ENCODE results near the gene ALPI.

Gene ALPI

DNA sequence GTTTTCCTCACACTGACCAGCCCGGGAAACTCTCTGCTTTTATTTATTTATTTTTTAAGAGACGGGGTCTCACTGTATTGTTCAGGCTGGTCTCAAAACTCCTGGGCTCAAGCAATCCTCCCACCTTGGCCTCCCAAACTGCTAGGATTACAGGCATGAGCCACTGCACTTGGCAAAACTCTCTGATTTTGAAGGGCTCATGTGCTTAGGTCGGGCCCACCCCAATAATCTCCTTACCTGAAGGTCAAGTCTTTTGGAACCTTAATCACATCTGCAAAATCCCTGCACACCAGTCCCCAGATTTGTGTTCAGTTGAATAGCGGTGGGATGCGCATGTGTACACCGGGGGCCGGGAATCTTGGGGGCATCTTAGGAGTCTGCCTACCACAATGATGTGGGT lies 39.3 kb downstream of the ALPI start:
- TF ChIP-seq, protein P1, sequence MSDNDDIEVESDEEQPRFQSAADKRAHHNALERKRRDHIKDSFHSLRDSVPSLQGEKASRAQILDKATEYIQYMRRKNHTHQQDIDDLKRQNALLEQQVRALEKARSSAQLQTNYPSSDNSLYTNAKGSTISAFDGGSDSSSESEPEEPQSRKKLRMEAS (IDR thresholded peaks at IDR 0.05; ENCODE audit: low read depth, low read length) = no peak
- TF ChIP-seq POLR2A (IDR thresholded peaks at IDR 0.05; ENCODE audit: extremely low read depth, insufficient read length) (no peak), MYC (IDR thresholded peaks at IDR 0.05; ENCODE audit: low read depth, low read length) (no peak)
- TF ChIP-seq, protein P2, sequence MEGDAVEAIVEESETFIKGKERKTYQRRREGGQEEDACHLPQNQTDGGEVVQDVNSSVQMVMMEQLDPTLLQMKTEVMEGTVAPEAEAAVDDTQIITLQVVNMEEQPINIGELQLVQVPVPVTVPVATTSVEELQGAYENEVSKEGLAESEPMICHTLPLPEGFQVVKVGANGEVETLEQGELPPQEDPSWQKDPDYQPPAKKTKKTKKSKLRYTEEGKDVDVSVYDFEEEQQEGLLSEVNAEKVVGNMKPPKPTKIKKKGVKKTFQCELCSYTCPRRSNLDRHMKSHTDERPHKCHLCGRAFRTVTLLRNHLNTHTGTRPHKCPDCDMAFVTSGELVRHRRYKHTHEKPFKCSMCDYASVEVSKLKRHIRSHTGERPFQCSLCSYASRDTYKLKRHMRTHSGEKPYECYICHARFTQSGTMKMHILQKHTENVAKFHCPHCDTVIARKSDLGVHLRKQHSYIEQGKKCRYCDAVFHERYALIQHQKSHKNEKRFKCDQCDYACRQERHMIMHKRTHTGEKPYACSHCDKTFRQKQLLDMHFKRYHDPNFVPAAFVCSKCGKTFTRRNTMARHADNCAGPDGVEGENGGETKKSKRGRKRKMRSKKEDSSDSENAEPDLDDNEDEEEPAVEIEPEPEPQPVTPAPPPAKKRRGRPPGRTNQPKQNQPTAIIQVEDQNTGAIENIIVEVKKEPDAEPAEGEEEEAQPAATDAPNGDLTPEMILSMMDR (IDR thresholded peaks at IDR 0.05; ENCODE audit: low read depth, low read length) = no peak
- no peak for DNase-seq (ENCODE audit: low read depth)
- H3K4me3 ChIP-seq (ENCODE audit: low read depth, low read length) = no peak overlapping the region

GRCh38 chr2:232496501-232497270 lies 40.7 kb downstream of the ALPI start:
- TF ChIP-seq POLR2A (IDR thresholded peaks at IDR 0.05; ENCODE audit: extremely low read depth, insufficient read length) = no peak
- TF ChIP-seq, protein P2 (IDR thresholded peaks at IDR 0.05; ENCODE audit: low read depth, low read length) = no peak
- TF ChIP-seq MYC (IDR thresholded peaks at IDR 0.05; ENCODE audit: low read depth, low read length) = no peak
- TF ChIP-seq, protein P1 (IDR thresholded peaks at IDR 0.05; ENCODE audit: low read depth, low read length) = no peak
- no peak overlapping the region for H3K4me3 ChIP-seq (ENCODE audit: low read depth, low read length)
- no peak for DNase-seq (ENCODE audit: low read depth)

DNA sequence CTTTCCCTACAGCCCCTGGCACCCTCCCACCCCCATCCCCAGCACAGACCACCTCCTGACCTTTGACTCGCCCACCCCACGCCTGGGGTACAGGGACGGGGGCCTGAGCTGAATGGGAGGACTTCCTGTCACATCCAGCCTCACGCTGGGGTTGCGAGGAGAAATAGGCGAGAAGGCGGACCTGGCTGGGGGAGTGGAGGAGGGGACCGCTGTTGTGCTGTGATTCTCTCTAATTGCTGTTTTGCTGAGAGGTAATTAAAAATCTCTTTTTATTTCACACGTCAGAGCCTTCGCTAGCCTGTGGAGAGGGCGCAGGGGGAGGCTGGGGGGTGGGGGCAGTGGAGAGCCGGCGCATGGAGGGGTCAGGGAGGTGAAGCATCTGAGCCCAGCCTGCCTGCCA lies 41.4 kb downstream of the ALPI start:
- TF ChIP-seq, protein P1 (IDR thresholded peaks at IDR 0.05; ENCODE audit: low read depth, low read length) = no peak
- TF ChIP-seq MYC (IDR thresholded peaks at IDR 0.05; ENCODE audit: low read depth, low read length) (no peak), POLR2A (IDR thresholded peaks at IDR 0.05; ENCODE audit: extremely low read depth, insufficient read length) (no peak)
- TF ChIP-seq, protein P2 (IDR thresholded peaks at IDR 0.05; ENCODE audit: low read depth, low read length) = no peak
- DNase-seq (ENCODE audit: low read depth) = no peak
- no peak overlapping the region for H3K4me3 ChIP-seq (ENCODE audit: low read depth, low read length)

- TF ChIP-seq MYC (IDR thresholded peaks at IDR 0.05; ENCODE audit: low read depth, low read length) (no peak), POLR2A (IDR thresholded peaks at IDR 0.05; ENCODE audit: extremely low read depth, insufficient read length) (no peak)
- TF ChIP-seq, protein P1 (IDR thresholded peaks at IDR 0.05; ENCODE audit: low read depth, low read length) = no peak
- TF ChIP-seq, protein P2 (IDR thresholded peaks at IDR 0.05; ENCODE audit: low read depth, low read length) = no peak
- DNase-seq (ENCODE audit: low read depth) = no peak
- H3K4me3 ChIP-seq (ENCODE audit: low read depth, low read length) = no peak overlapping the region
Observed at GRCh38 chr2:232498452-232498851, 42.5 kb downstream of the ALPI start.

GRCh38 chr2:232501331-232501771 lies 45.4 kb downstream of the ALPI start:
- H3K4me3 ChIP-seq (ENCODE audit: low read depth, low read length) = no peak overlapping the region
- TF ChIP-seq POLR2A (IDR thresholded peaks at IDR 0.05; ENCODE audit: extremely low read depth, insufficient read length) (no peak), MYC (IDR thresholded peaks at IDR 0.05; ENCODE audit: low read depth, low read length) (no peak)
- TF ChIP-seq, protein P1 (IDR thresholded peaks at IDR 0.05; ENCODE audit: low read depth, low read length) = no peak
- TF ChIP-seq, protein P2 (IDR thresholded peaks at IDR 0.05; ENCODE audit: low read depth, low read length) = no peak

More at GRCh38 chr2:232501331-232501771, 45.4 kb downstream of the ALPI start:
- no peak for DNase-seq (ENCODE audit: low read depth)

Measured in NB4 (cell line).